MV-4-11 (cell line): Measurements from ENCODE around the gene DNAH14.
"Not testable (repeated sequence)": the region's sequence is repeated elsewhere in the genome, so short reads cannot be mapped to it uniquely, and the experiment has no call there.

Experiments used
- DNase-seq: peaks from one replicate; lab custom pipeline; 2025; lab: John Stamatoyannopoulos, UW

DNAH14 gene

GRCh38 chr1:225254676-225255075 is 325.2 kb downstream of the DNAH14 start:
- DNase-seq = no peak

GRCh38 chr1:225257081-225257480 is 327.6 kb downstream of the DNAH14 start:
- peak; percentile 37 for DNase-seq

GRCh38 chr1:225258811-225259210 is 329.3 kb downstream of the DNAH14 start:
- DNase-seq = peak; percentile 9

- no peak for DNase-seq
Observed at GRCh38 chr1:225259542-225259941, 330.1 kb downstream of the DNAH14 start.

GRCh38 chr1:225260319-225260718 is 330.8 kb downstream of the DNAH14 start:
- DNase-seq = no peak

GRCh38 chr1:225277445-225277844 is 348.0 kb downstream of the DNAH14 start:
- no peak for DNase-seq

GRCh38 chr1:225280563-225280962 is 351.1 kb downstream of the DNAH14 start:
- no peak for DNase-seq

GRCh38 chr1:225290244-225290643 is 360.8 kb downstream of the DNAH14 start:
- no peak for DNase-seq

GRCh38 chr1:225299624-225300023 is 370.1 kb downstream of the DNAH14 start:
- no peak for DNase-seq

GRCh38 chr1:225300381-225300780 is 370.9 kb downstream of the DNAH14 start:
- no peak for DNase-seq

GRCh38 chr1:225304996-225305395 is 375.5 kb downstream of the DNAH14 start:
- no peak for DNase-seq

- DNase-seq = not testable (repeated sequence)
Observed at GRCh38 chr1:225310544-225310943, 381.1 kb downstream of the DNAH14 start.

GRCh38 chr1:225318706-225319575 is 389.5 kb downstream of the DNAH14 start:
- DNase-seq = peak; percentile 41

GRCh38 chr1:225319871-225320270 is 390.4 kb downstream of the DNAH14 start:
- no peak for DNase-seq

GRCh38 chr1:225321784-225322183 is 392.3 kb downstream of the DNAH14 start:
- no peak for DNase-seq

- no peak for DNase-seq
Observed at GRCh38 chr1:225329041-225329440, 399.6 kb downstream of the DNAH14 start.

GRCh38 chr1:225329996-225330395 is 400.5 kb downstream of the DNAH14 start:
- DNase-seq = not testable (repeated sequence)

GRCh38 chr1:225332686-225333085 is 403.2 kb downstream of the DNAH14 start:
- DNase-seq = no peak

- not testable (repeated sequence) for DNase-seq
Observed at GRCh38 chr1:225335098-225335778, 405.8 kb downstream of the DNAH14 start.

GRCh38 chr1:225338545-225338944 is 409.1 kb downstream of the DNAH14 start:
- no peak for DNase-seq

GRCh38 chr1:225341642-225342041 is 412.2 kb downstream of the DNAH14 start:
- DNase-seq = no peak

GRCh38 chr1:225342695-225343094 is 413.2 kb downstream of the DNAH14 start:
- DNase-seq = no peak

GRCh38 chr1:225343618-225344017 is 414.1 kb downstream of the DNAH14 start:
- peak; percentile 11 for DNase-seq
